H9 (cell line): Measurements from ENCODE around the gene TMEM114. TPM values are rescaled to one million over a fixed set of nuclear protein-coding genes. Genes with fewer than 3 reads are reported as not detected.

ENCODE experiments used
- DNase-seq: peaks from one replicate; pipeline ENCODE4 v3.0.0-alpha.2; 2017
- H2AFZ ChIP-seq: one replicate; pipeline ENCODE4 v1.6.1; 2013; ENCODE audit warnings: mild to moderate bottlenecking, low read length, control low read depth, moderate library complexity
- H2AK5ac ChIP-seq: 2 replicates; pipeline ENCODE4 v1.6.1; 2013; ENCODE audit warnings: low read length, control low read depth, mixed read lengths; ENCODE audit not compliant: insufficient read length
- H2BK120ac ChIP-seq: one replicate; pipeline ENCODE4 v1.6.1; 2013; ENCODE audit warnings: low read depth, mild to moderate bottlenecking, low read length, control low read depth, inconsistent platforms; ENCODE audit not compliant: poor library complexity, severe bottlenecking
- H2BK12ac ChIP-seq: 2 replicates; pipeline ENCODE4 v1.6.1; 2013; ENCODE audit warnings: low read length, control low read depth, mixed read lengths, low read depth; ENCODE audit not compliant: insufficient read length
- H2BK15ac ChIP-seq: 2 replicates; pipeline ENCODE4 v1.6.1; 2013; ENCODE audit warnings: low read depth, low read length, control low read depth
- H2BK20ac ChIP-seq: one replicate; pipeline ENCODE4 v1.6.1; 2013; ENCODE audit warnings: low read depth, mild to moderate bottlenecking, low read length, control low read depth, inconsistent platforms; ENCODE audit not compliant: poor library complexity, severe bottlenecking
- H2BK5ac ChIP-seq: 2 replicates; pipeline ENCODE4 v1.6.1; 2013; ENCODE audit warnings: low read length, control low read depth, mixed read lengths; ENCODE audit not compliant: insufficient read length
- H3K14ac ChIP-seq: 2 replicates; pipeline ENCODE4 v1.6.1; 2013; ENCODE audit warnings: low read length, control low read depth; ENCODE audit not compliant: insufficient read depth
- H3K18ac ChIP-seq: 2 replicates; pipeline ENCODE4 v1.6.1; 2013; ENCODE audit warnings: low read depth, mild to moderate bottlenecking, mixed read lengths, low read length, control low read depth; ENCODE audit not compliant: insufficient read length
- H3K23ac ChIP-seq: 2 replicates; pipeline ENCODE4 v1.6.1; 2013; ENCODE audit warnings: low read length, control low read depth, mixed read lengths, low read depth; ENCODE audit not compliant: insufficient read length
- H3K23me2 ChIP-seq: 2 replicates; pipeline ENCODE4 v1.6.1; 2013; ENCODE audit warnings: low read depth, mild to moderate bottlenecking, mixed read lengths, low read length, control low read depth; ENCODE audit not compliant: insufficient read length, poor library complexity, severe bottlenecking
- H3K27ac ChIP-seq: 2 replicates; pipeline ENCODE4 v1.5.1; 2013; ENCODE audit warnings: low read length, control low read depth, mixed read lengths, low read depth; ENCODE audit not compliant: insufficient read length
- H3K27me3 ChIP-seq: 2 replicates; pipeline ENCODE4 v1.6.1; 2013; ENCODE audit warnings: low read length, control low read depth, inconsistent platforms; ENCODE audit not compliant: insufficient read depth
- H3K4ac ChIP-seq: 2 replicates; pipeline ENCODE4 v1.6.1; 2013; ENCODE audit warnings: low read depth, mild to moderate bottlenecking, control low read depth, inconsistent platforms, low read length, moderate library complexity
- H3K4me1 ChIP-seq: 2 replicates; pipeline ENCODE4 v1.6.1; 2013; ENCODE audit warnings: low read length, control low read depth, inconsistent platforms; ENCODE audit not compliant: insufficient read depth
- H3K4me2 ChIP-seq: 2 replicates; pipeline ENCODE4 v1.6.1; 2013; ENCODE audit warnings: low read length, control low read depth, mixed read lengths; ENCODE audit not compliant: insufficient read length, insufficient read depth
- H3K56ac ChIP-seq: 2 replicates; pipeline ENCODE4 v1.6.1; 2013; ENCODE audit warnings: low read depth, mild to moderate bottlenecking, mixed read lengths, low read length, control low read depth; ENCODE audit not compliant: insufficient read length
- H3K79me1 ChIP-seq: 2 replicates; pipeline ENCODE4 v1.6.1; 2013; ENCODE audit warnings: low read depth, mild to moderate bottlenecking, moderate library complexity, low read length, control low read depth, inconsistent platforms; ENCODE audit not compliant: insufficient read depth, poor library complexity, severe bottlenecking
- H3K79me2 ChIP-seq: 2 replicates; pipeline ENCODE4 v1.6.1; 2013; ENCODE audit warnings: low read length, control low read depth, inconsistent platforms; ENCODE audit not compliant: insufficient read depth
- H3K9ac ChIP-seq: 2 replicates; pipeline ENCODE4 v1.6.1; 2013; ENCODE audit warnings: low read length, control low read depth, mixed read lengths; ENCODE audit not compliant: insufficient read length; ENCODE audit errors: extremely low read depth
- H3K9me3 ChIP-seq: one replicate; pipeline ENCODE4 v1.6.1; 2013; ENCODE audit warnings: low read depth, low read length, inconsistent platforms; ENCODE audit not compliant: control insufficient read depth
- H3T11ph ChIP-seq: one replicate; pipeline ENCODE4 v1.6.1; 2013; ENCODE audit warnings: mild to moderate bottlenecking, low read length, control low read depth, inconsistent platforms
- H4K20me1 ChIP-seq: one replicate; pipeline ENCODE4 v1.6.1; 2013; ENCODE audit not compliant: control insufficient read depth, insufficient read length, insufficient read depth
- H4K5ac ChIP-seq: 2 replicates; pipeline ENCODE4 v1.6.1; 2013; ENCODE audit warnings: low read depth, mild to moderate bottlenecking, mixed read lengths, low read length, control low read depth; ENCODE audit not compliant: insufficient read length
- H4K8ac ChIP-seq: replicated peaks from 2 replicates; pipeline ENCODE4 v1.6.1; 2013; ENCODE audit warnings: low read length, control low read depth, mixed read lengths, low read depth; ENCODE audit not compliant: insufficient read length
- H4K91ac ChIP-seq: 2 replicates; pipeline ENCODE4 v1.6.1; 2013; ENCODE audit warnings: low read depth, mild to moderate bottlenecking, moderate library complexity, mixed read lengths, low read length, control low read depth; ENCODE audit not compliant: insufficient read length
- H3K27ac Mint-ChIP-seq, 3 experiments: 2 replicates in 2 of 3; 3 replicates in 1 of 3; pipeline ENCODE4 v1.8.0; 2020 to 2021; ENCODE audit warnings: mixed read lengths in 3 of 3, mild to moderate bottlenecking in 1 of 3, moderate library complexity in 1 of 3
- H3K27me3 Mint-ChIP-seq: 2 replicates; pipeline ENCODE4 v1.8.0; 2021; ENCODE audit warnings: low read depth, mild to moderate bottlenecking, moderate library complexity, mixed read lengths
- H3K36me3 Mint-ChIP-seq, 3 experiments: 2 replicates in 2 of 3; 3 replicates in 1 of 3; pipeline ENCODE4 v1.8.0; 2020 to 2021; ENCODE audit warnings: low read depth in 3 of 3, mixed read lengths in 3 of 3; ENCODE audit not compliant: insufficient read depth in 1 of 3
- H3K4me1 Mint-ChIP-seq, 2 experiments: 2 replicates each; pipeline ENCODE4 v1.8.0; 2020; ENCODE audit warnings: mixed read lengths in 2 of 2
- H3K4me3 Mint-ChIP-seq, 2 experiments: 2 replicates in 1 of 2; 3 replicates in 1 of 2; pipeline ENCODE4 v1.8.0; 2020 to 2021; ENCODE audit warnings: mild to moderate bottlenecking in 2 of 2, mixed read lengths in 2 of 2, moderate library complexity in 1 of 2
- H3K9me3 Mint-ChIP-seq, 2 experiments: 2 replicates in 1 of 2; 3 replicates in 1 of 2; pipeline ENCODE4 v1.8.0; 2020; ENCODE audit warnings: mild to moderate bottlenecking in 2 of 2, mixed read lengths in 2 of 2, moderate library complexity in 1 of 2
- WGBS: extraction: QIAGEN DNeasy Blood & Tissue Kit; methylation state at CpG from one replicate; pipeline ENCODE4 v1.1.7; 2013; ENCODE audit warnings: missing lambda C conversion rate, low lambda C conversion rate, mixed read lengths; ENCODE audit not compliant: insufficient read length; ENCODE audit errors: extremely low coverage; 5-methylcytosine and 5-hydroxymethylcytosine counted together
- total RNA-seq: library from RNA; stranded (reverse); gene quantifications from 2 replicates; pipeline ENCODE4 v1.2.1, GENCODE V29; 2021
- TF ChIP-seq, protein P1 (sequence below): fragments of 200-600 bp; sonication (generic); conservative IDR thresholded peaks from 3 replicates; pipeline ENCODE4 v1.8.0; 2021; ENCODE audit warnings: antibody characterized with exemption, mild to moderate bottlenecking

Gene TMEM114
- total RNA-seq, 1 experiment from 2014 or later = 0.33 TPM

DNA sequence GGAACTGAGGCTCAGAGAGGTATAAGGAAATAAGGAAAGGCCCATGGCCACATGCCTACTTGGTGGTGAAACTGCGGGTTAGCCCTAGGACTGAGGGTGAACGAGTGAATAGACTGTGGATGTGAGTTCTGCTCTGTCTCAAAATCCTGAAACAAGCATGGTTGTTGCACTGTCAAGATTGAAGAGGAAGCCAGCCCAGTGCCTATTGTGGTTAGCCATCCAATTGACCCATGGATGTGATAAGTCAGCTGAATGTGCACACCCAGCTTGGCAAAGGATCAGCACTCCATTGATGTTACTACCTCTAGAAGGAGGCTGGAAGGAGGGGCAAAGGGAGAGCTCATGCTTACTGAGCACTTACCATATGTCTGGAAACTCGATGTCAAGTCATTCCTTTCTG is 4.5 kb downstream of the TMEM114 start:
- Histone ChIP-seq H4K5ac (no peak overlapping the region), H3K79me1 (no peaks in the 10 kb centered on the region), H2BK15ac (no peak overlapping the region), H3K9ac (no peak overlapping the region), H3K4ac (no peak overlapping the region), H3K14ac (no peak overlapping the region), H2BK120ac (no peak overlapping the region), H3K4me2 (no peak overlapping the region), H3T11ph (no peak overlapping the region), H3K27me3 (peaks cover 23% of the 10 kb centered on the region; the same call in 1 of the 2 replicates), H2BK20ac (no peak overlapping the region), H3K23me2 (peaks cover 16% of the 10 kb centered on the region), H2BK12ac (no peak overlapping the region), H2AK5ac (no peak overlapping the region), H4K91ac (no peak overlapping the region), H3K56ac (no peak overlapping the region), H3K79me2 (no peaks in the 10 kb centered on the region), H3K23ac (no peak overlapping the region), H3K27ac (no peak overlapping the region), H3K18ac (no peak overlapping the region), H4K20me1 (no peaks in the 10 kb centered on the region), H2AFZ (no peak overlapping the region), H3K4me1 (peaks cover 3% of the 10 kb centered on the region; the same call in 1 of the 2 replicates), H3K9me3 (no peaks in the 10 kb centered on the region), H2BK5ac (no peak overlapping the region), H4K8ac (no peak overlapping the region)
- DNase-seq = no peak
- peaks cover 20% of the 10 kb centered on the region for H3K27me3 Mint-ChIP-seq
- TF ChIP-seq, protein P1, sequence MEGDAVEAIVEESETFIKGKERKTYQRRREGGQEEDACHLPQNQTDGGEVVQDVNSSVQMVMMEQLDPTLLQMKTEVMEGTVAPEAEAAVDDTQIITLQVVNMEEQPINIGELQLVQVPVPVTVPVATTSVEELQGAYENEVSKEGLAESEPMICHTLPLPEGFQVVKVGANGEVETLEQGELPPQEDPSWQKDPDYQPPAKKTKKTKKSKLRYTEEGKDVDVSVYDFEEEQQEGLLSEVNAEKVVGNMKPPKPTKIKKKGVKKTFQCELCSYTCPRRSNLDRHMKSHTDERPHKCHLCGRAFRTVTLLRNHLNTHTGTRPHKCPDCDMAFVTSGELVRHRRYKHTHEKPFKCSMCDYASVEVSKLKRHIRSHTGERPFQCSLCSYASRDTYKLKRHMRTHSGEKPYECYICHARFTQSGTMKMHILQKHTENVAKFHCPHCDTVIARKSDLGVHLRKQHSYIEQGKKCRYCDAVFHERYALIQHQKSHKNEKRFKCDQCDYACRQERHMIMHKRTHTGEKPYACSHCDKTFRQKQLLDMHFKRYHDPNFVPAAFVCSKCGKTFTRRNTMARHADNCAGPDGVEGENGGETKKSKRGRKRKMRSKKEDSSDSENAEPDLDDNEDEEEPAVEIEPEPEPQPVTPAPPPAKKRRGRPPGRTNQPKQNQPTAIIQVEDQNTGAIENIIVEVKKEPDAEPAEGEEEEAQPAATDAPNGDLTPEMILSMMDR = no peak
- H3K4me1 Mint-ChIP-seq = peaks cover 21 to 22% of the 10 kb centered on the region in 2 experiments
- no peak overlapping the region for H3K4me3 Mint-ChIP-seq
- no peaks in the 10 kb centered on the region; a peak in 1 of 7 replicates for H3K36me3 Mint-ChIP-seq
- H3K9me3 Mint-ChIP-seq = no peaks in the 10 kb centered on the region
- no peak overlapping the region for H3K27ac Mint-ChIP-seq
- no CpG with 5 or more reads among the region's 3 CpGs for WGBS
